ENCODE results near the gene PSMD14.
A peak's percentile ranks its signal among the peaks of the same experiment; 100 is the strongest.

PSMD14 gene

DNA sequence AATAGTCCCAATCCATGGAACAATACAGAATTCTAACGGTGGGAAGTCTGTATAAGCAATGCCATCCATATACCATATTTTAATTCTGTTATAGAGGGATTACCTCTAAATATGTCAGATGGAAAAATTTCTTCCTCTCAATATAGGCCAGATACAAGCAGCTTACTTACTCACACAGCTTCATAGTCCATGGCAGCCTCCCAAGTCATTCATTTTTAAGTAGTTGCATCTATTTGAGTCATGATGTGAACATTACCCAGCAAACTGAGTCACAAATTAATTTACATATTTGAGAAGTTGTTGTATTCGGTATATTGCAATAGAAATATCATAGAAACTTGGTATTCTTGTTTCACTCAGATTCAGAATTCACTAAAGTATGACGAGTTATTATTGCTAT is 128.2 kb downstream of the PSMD14 start:
- H4K91ac ChIP-seq (ENCODE audit: low read length): no peak overlapping the region
- no peak overlapping the region for H3K18ac ChIP-seq (ENCODE audit: low read depth in 1 of 2, low read length in 2 of 2)
- no peak overlapping the region for H2BK12ac ChIP-seq (ENCODE audit: low read length in 2 of 2)
- peaks cover 0 to 8% of the 10 kb centered on the region in 2 experiments for H3K27me3 ChIP-seq (ENCODE audit: control insufficient read depth in 1 of 2, insufficient read depth in 1 of 2, low read length in 2 of 2)
- H3K14ac ChIP-seq (ENCODE audit: low read length in 2 of 2): no peak overlapping the region
- H3K27ac ChIP-seq (ENCODE audit: low read length, poor library complexity, severe bottlenecking): no peak overlapping the region
- no peak overlapping the region for H2BK120ac ChIP-seq (ENCODE audit: low read depth, low read length)
- H3K36me3 ChIP-seq (ENCODE audit: control insufficient read depth in 1 of 2, insufficient read depth in 2 of 2, low read depth in 1 of 2, low read length in 2 of 2): no peaks in the 10 kb centered on the region
- no peak overlapping the region for H3K4ac ChIP-seq (ENCODE audit: low read depth in 1 of 2, low read length in 2 of 2)
- H4K8ac ChIP-seq (ENCODE audit: low read length): no peak overlapping the region
- H2AK5ac ChIP-seq (ENCODE audit: low read length, severe bottlenecking): no peak overlapping the region
- peak overlapping the region; percentile 21 for H3K9ac ChIP-seq (ENCODE audit: low read length)
- H2AFZ ChIP-seq (ENCODE audit: low read depth, low read length): no peak overlapping the region
- DNase-seq: no peak
- no peak overlapping the region for H3K4me3 ChIP-seq (ENCODE audit: insufficient read depth in 1 of 2, low read depth in 1 of 2, low read length in 2 of 2)
- no peaks in the 10 kb centered on the region for H3K4me1 ChIP-seq (ENCODE audit: control insufficient read depth, insufficient read depth, low read depth, low read length)
- no peak overlapping the region for H3K4me2 ChIP-seq (ENCODE audit: low read length, poor library complexity, severe bottlenecking)
- H3K23ac ChIP-seq (ENCODE audit: low read length in 2 of 2): no peak overlapping the region
- no peak overlapping the region for H2BK5ac ChIP-seq (ENCODE audit: low read depth, low read length, poor library complexity, severe bottlenecking)
- H3K9me3 ChIP-seq (ENCODE audit: control insufficient read depth, low read length): no peaks in the 10 kb centered on the region
- 100% methylated on average over 1 of the region's 3 CpGs for WGBS
- no peak overlapping the region for H2BK15ac ChIP-seq (ENCODE audit: low read depth, poor library complexity, severe bottlenecking)
- H3K79me1 ChIP-seq (replicated peaks; ENCODE audit: low read length, poor library complexity, severe bottlenecking): no peaks in the 10 kb centered on the region

DNA sequence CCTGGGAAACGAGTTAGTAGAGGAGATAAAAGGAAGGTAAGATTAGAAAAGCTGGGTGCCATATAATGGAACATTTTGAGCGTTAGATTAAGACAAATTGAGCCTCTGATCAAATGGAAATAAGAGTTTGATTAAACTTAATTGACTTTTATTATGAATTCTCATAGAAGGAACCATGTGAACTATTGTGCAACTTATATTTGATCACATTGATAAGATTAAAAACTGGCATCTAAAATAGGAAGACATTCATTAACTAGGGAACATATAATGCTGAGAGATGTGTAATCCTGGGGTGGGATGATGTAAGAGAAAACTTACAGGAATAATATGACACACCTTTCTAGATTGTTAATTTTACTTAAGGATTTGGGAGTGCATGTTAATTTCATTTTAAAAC is 130.4 kb downstream of the PSMD14 start:
- Histone ChIP-seq H3K4me2 (ENCODE audit: low read length, poor library complexity, severe bottlenecking) (no peak overlapping the region), H3K18ac (ENCODE audit: low read depth in 1 of 2, low read length in 2 of 2) (no peak overlapping the region), H3K4me1 (ENCODE audit: control insufficient read depth, insufficient read depth, low read depth, low read length) (no peaks in the 10 kb centered on the region), H4K91ac (ENCODE audit: low read length) (no peak overlapping the region), H2BK15ac (ENCODE audit: low read depth, poor library complexity, severe bottlenecking) (no peak overlapping the region), H2AK5ac (ENCODE audit: low read length, severe bottlenecking) (no peak overlapping the region), H2BK120ac (ENCODE audit: low read depth, low read length) (no peak overlapping the region), H3K27me3 (ENCODE audit: control insufficient read depth in 1 of 2, insufficient read depth in 1 of 2, low read length in 2 of 2) (peaks cover 0 to 8% of the 10 kb centered on the region in 2 experiments), H3K27ac (ENCODE audit: low read length, poor library complexity, severe bottlenecking) (no peak overlapping the region), H3K23ac (ENCODE audit: low read length in 2 of 2) (no peak overlapping the region), H2AFZ (ENCODE audit: low read depth, low read length) (no peak overlapping the region), H3K9me3 (ENCODE audit: control insufficient read depth, low read length) (no peaks in the 10 kb centered on the region), H3K79me1 (replicated peaks; ENCODE audit: low read length, poor library complexity, severe bottlenecking) (no peaks in the 10 kb centered on the region), H3K14ac (ENCODE audit: low read length in 2 of 2) (no peak overlapping the region), H3K36me3 (ENCODE audit: control insufficient read depth in 1 of 2, insufficient read depth in 2 of 2, low read depth in 1 of 2, low read length in 2 of 2) (no peaks in the 10 kb centered on the region), H2BK5ac (ENCODE audit: low read depth, low read length, poor library complexity, severe bottlenecking) (no peak overlapping the region), H4K8ac (ENCODE audit: low read length) (no peak overlapping the region), H3K4ac (ENCODE audit: low read depth in 1 of 2, low read length in 2 of 2) (no peak overlapping the region), H3K9ac (ENCODE audit: low read length) (no peak overlapping the region), H3K4me3 (ENCODE audit: insufficient read depth in 1 of 2, low read depth in 1 of 2, low read length in 2 of 2) (no peak overlapping the region), H2BK12ac (ENCODE audit: low read length in 2 of 2) (no peak overlapping the region)
- 39% methylated on average over 2 of the region's 2 CpGs for WGBS
- DNase-seq: no peak

GRCh38 chr2:161445097-161445496 is 136.9 kb downstream of the PSMD14 start:
- Histone ChIP-seq H3K9ac (ENCODE audit: low read length) (no peak overlapping the region), H3K27me3 (ENCODE audit: control insufficient read depth in 1 of 2, insufficient read depth in 1 of 2, low read length in 2 of 2) (no peaks in the 10 kb centered on the region), H4K8ac (ENCODE audit: low read length) (no peak overlapping the region), H3K4ac (ENCODE audit: low read depth in 1 of 2, low read length in 2 of 2) (no peak overlapping the region), H3K18ac (ENCODE audit: low read depth in 1 of 2, low read length in 2 of 2) (no peak overlapping the region), H2BK15ac (ENCODE audit: low read depth, poor library complexity, severe bottlenecking) (no peak overlapping the region), H2BK12ac (ENCODE audit: low read length in 2 of 2) (no peak overlapping the region), H3K14ac (ENCODE audit: low read length in 2 of 2) (no peak overlapping the region), H3K23ac (ENCODE audit: low read length in 2 of 2) (no peak overlapping the region), H3K79me1 (replicated peaks; ENCODE audit: low read length, poor library complexity, severe bottlenecking) (no peaks in the 10 kb centered on the region), H3K4me2 (ENCODE audit: low read length, poor library complexity, severe bottlenecking) (no peak overlapping the region), H3K36me3 (ENCODE audit: control insufficient read depth in 1 of 2, insufficient read depth in 2 of 2, low read depth in 1 of 2, low read length in 2 of 2) (no peaks in the 10 kb centered on the region), H3K27ac (ENCODE audit: low read length, poor library complexity, severe bottlenecking) (no peak overlapping the region), H2BK120ac (ENCODE audit: low read depth, low read length) (no peak overlapping the region), H3K4me3 (ENCODE audit: insufficient read depth in 1 of 2, low read depth in 1 of 2, low read length in 2 of 2) (no peak overlapping the region), H4K91ac (ENCODE audit: low read length) (no peak overlapping the region), H2AFZ (ENCODE audit: low read depth, low read length) (no peak overlapping the region), H3K9me3 (ENCODE audit: control insufficient read depth, low read length) (no peaks in the 10 kb centered on the region), H2AK5ac (ENCODE audit: low read length, severe bottlenecking) (no peak overlapping the region), H2BK5ac (ENCODE audit: low read depth, low read length, poor library complexity, severe bottlenecking) (no peak overlapping the region), H3K4me1 (ENCODE audit: control insufficient read depth, insufficient read depth, low read depth, low read length) (no peaks in the 10 kb centered on the region)
- 80% methylated on average over 6 of the region's 12 CpGs for WGBS
- no peak for DNase-seq

- H3K9me3 ChIP-seq (ENCODE audit: control insufficient read depth, low read length): no peaks in the 10 kb centered on the region
- H2BK12ac ChIP-seq (ENCODE audit: low read length in 2 of 2): no peak overlapping the region
- no peak overlapping the region for H3K27ac ChIP-seq (ENCODE audit: low read length, poor library complexity, severe bottlenecking)
- no peak overlapping the region for H3K14ac ChIP-seq (ENCODE audit: low read length in 2 of 2)
- no peak overlapping the region for H4K91ac ChIP-seq (ENCODE audit: low read length)
- no peak overlapping the region for H3K4me3 ChIP-seq (ENCODE audit: insufficient read depth in 1 of 2, low read depth in 1 of 2, low read length in 2 of 2)
- no peak overlapping the region for H3K4me2 ChIP-seq (ENCODE audit: low read length, poor library complexity, severe bottlenecking)
- no peak overlapping the region for H3K4ac ChIP-seq (ENCODE audit: low read depth in 1 of 2, low read length in 2 of 2)
- no peak overlapping the region for H2AK5ac ChIP-seq (ENCODE audit: low read length, severe bottlenecking)
- H3K79me1 ChIP-seq (replicated peaks; ENCODE audit: low read length, poor library complexity, severe bottlenecking): no peaks in the 10 kb centered on the region
- H2BK5ac ChIP-seq (ENCODE audit: low read depth, low read length, poor library complexity, severe bottlenecking): no peak overlapping the region
- no peak overlapping the region for H3K18ac ChIP-seq (ENCODE audit: low read depth in 1 of 2, low read length in 2 of 2)
- no peak overlapping the region for H2AFZ ChIP-seq (ENCODE audit: low read depth, low read length)
- no peaks in the 10 kb centered on the region for H3K36me3 ChIP-seq (ENCODE audit: control insufficient read depth in 1 of 2, insufficient read depth in 2 of 2, low read depth in 1 of 2, low read length in 2 of 2)
- H3K23ac ChIP-seq (ENCODE audit: low read length in 2 of 2): no peak overlapping the region
- no peak overlapping the region for H2BK15ac ChIP-seq (ENCODE audit: low read depth, poor library complexity, severe bottlenecking)
- no peak for DNase-seq
- no peaks in the 10 kb centered on the region for H3K4me1 ChIP-seq (ENCODE audit: control insufficient read depth, insufficient read depth, low read depth, low read length)
- H3K9ac ChIP-seq (ENCODE audit: low read length): no peak overlapping the region
- no peak overlapping the region for H2BK120ac ChIP-seq (ENCODE audit: low read depth, low read length)
- no peaks in the 10 kb centered on the region for H3K27me3 ChIP-seq (ENCODE audit: control insufficient read depth in 1 of 2, insufficient read depth in 1 of 2, low read length in 2 of 2)
- H4K8ac ChIP-seq (ENCODE audit: low read length): no peak overlapping the region
Measured at GRCh38 chr2:161448431-161448830, 140.2 kb downstream of the PSMD14 start.
